Loucy (cell line): Measurements from ENCODE around the gene KL.

Experiments used
- H2AFZ ChIP-seq: fragments of 200-600 bp; sonication (generic); 2 replicates; pipeline ENCODE4 v1.6.0; 2016; ENCODE audit warnings: antibody characterized with exemption, mild to moderate bottlenecking, low read length, moderate library complexity
- H3F3A ChIP-seq: fragments of 200-600 bp; 2 replicates; pipeline ENCODE4 v1.6.0; 2016; ENCODE audit warnings: antibody characterized with exemption, low read depth, mild to moderate bottlenecking
- H3K27me3 ChIP-seq: fragments of 200-600 bp; sonication (generic); 2 replicates; pipeline ENCODE4 v1.6.1; 2014; ENCODE audit warnings: low read length, mild to moderate bottlenecking; ENCODE audit not compliant: insufficient read depth, poor library complexity, severe bottlenecking
- H3K36me3 ChIP-seq: fragments of 200-600 bp; sonication (generic); 2 replicates; pipeline ENCODE4 v1.6.1; 2016; ENCODE audit warnings: low read length; ENCODE audit not compliant: insufficient read depth
- H3K4me1 ChIP-seq: fragments of 200-600 bp; sonication (generic); 2 replicates; pipeline ENCODE4 v1.5.1; 2014; ENCODE audit warnings: low read length, mild to moderate bottlenecking; ENCODE audit not compliant: insufficient read depth, poor library complexity, severe bottlenecking
- H3K4me2 ChIP-seq: fragments of 200-600 bp; sonication (generic); 2 replicates; pipeline ENCODE4 v1.6.0; 2014; ENCODE audit warnings: antibody characterized with exemption, low read length, low read depth, mild to moderate bottlenecking; ENCODE audit not compliant: poor library complexity, severe bottlenecking
- H3K4me3 ChIP-seq: fragments of 200-600 bp; sonication (generic); 2 replicates; pipeline ENCODE4 v1.5.1; 2014; ENCODE audit warnings: low read length, mild to moderate bottlenecking, mixed read lengths; ENCODE audit not compliant: poor library complexity, severe bottlenecking
- H3K79me2 ChIP-seq: fragments of 200-600 bp; sonication (generic); 2 replicates; pipeline ENCODE4 v1.6.1; 2014; ENCODE audit warnings: low read length; ENCODE audit not compliant: insufficient read depth
- H3K9ac ChIP-seq: fragments of 200-600 bp; sonication (generic); 2 replicates; pipeline ENCODE4 v1.6.0; 2014; ENCODE audit warnings: mild to moderate bottlenecking, low read depth, low read length, moderate library complexity; ENCODE audit not compliant: poor library complexity, severe bottlenecking
- H3K9me2 ChIP-seq: fragments of 200-600 bp; sonication (generic); replicated peaks from 2 replicates; pipeline ENCODE4 v1.6.1; 2016; ENCODE audit warnings: low read depth, low read length, mixed read lengths
- H3K9me3 ChIP-seq: fragments of 200-600 bp; sonication (generic); 2 replicates; pipeline ENCODE4 v1.6.1; 2014; ENCODE audit warnings: mild to moderate bottlenecking, antibody characterized with exemption, low read length, low read depth; ENCODE audit not compliant: insufficient read depth
- H4K20me1 ChIP-seq: fragments of 200-600 bp; sonication (generic); 2 replicates; pipeline ENCODE4 v1.6.0; 2014; ENCODE audit warnings: antibody characterized with exemption, low read length, mild to moderate bottlenecking; ENCODE audit not compliant: insufficient read depth, poor library complexity, severe bottlenecking
- EZH2phosphoT487 ChIP-seq: fragments of 200-600 bp; IDR thresholded peaks from 2 replicates; pipeline ENCODE4 v1.6.1; 2018; ENCODE audit warnings: antibody characterized with exemption, mild to moderate bottlenecking, moderate library complexity, borderline replicate concordance
- TF ChIP-seq, protein P1 (sequence below): fragments of 200-600 bp; sonication (generic); conservative IDR thresholded peaks from 2 replicates; pipeline ENCODE4 v1.5.1; 2014; ENCODE audit warnings: mild to moderate bottlenecking, antibody characterized with exemption, low read length

KL gene

DNA sequence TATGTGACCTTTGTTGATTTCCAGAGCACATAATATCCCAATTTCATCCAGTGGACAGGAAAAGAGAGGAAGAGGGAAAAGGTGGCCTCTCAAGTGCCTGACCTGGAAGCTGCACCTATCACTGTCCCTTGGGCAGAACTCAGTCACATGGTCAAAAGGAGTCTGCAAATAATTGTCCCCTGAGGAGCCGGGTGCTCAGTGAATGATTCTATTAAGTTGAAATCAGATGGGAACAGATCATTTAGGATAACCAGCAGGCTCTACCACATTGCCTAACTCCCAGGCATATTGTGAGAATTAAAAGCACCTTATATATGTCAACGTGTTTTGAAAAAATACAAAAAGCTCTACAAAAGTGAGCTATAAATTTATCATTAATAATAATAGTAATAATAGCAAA is 6.8 kb downstream of the KL start:
- no peaks in the 10 kb centered on the region for H3K79me2 ChIP-seq
- H3F3A ChIP-seq, result no peaks in the 10 kb centered on the region
- no peaks in the 10 kb centered on the region for H3K9me3 ChIP-seq
- H3K9me2 ChIP-seq, result no peaks in the 10 kb centered on the region
- peaks cover 4% of the 10 kb centered on the region for H3K27me3 ChIP-seq
- H3K36me3 ChIP-seq, result no peaks in the 10 kb centered on the region
- no peaks in the 10 kb centered on the region for H3K4me1 ChIP-seq
- H3K4me2 ChIP-seq, result no peak overlapping the region
- no peak overlapping the region for H3K9ac ChIP-seq
- H4K20me1 ChIP-seq, result no peaks in the 10 kb centered on the region
- no peak overlapping the region for H3K4me3 ChIP-seq
- TF ChIP-seq, protein P1, sequence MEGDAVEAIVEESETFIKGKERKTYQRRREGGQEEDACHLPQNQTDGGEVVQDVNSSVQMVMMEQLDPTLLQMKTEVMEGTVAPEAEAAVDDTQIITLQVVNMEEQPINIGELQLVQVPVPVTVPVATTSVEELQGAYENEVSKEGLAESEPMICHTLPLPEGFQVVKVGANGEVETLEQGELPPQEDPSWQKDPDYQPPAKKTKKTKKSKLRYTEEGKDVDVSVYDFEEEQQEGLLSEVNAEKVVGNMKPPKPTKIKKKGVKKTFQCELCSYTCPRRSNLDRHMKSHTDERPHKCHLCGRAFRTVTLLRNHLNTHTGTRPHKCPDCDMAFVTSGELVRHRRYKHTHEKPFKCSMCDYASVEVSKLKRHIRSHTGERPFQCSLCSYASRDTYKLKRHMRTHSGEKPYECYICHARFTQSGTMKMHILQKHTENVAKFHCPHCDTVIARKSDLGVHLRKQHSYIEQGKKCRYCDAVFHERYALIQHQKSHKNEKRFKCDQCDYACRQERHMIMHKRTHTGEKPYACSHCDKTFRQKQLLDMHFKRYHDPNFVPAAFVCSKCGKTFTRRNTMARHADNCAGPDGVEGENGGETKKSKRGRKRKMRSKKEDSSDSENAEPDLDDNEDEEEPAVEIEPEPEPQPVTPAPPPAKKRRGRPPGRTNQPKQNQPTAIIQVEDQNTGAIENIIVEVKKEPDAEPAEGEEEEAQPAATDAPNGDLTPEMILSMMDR, result no peak
- no peak for TF ChIP-seq EZH2phosphoT487
- H2AFZ ChIP-seq, result no peak overlapping the region

DNA sequence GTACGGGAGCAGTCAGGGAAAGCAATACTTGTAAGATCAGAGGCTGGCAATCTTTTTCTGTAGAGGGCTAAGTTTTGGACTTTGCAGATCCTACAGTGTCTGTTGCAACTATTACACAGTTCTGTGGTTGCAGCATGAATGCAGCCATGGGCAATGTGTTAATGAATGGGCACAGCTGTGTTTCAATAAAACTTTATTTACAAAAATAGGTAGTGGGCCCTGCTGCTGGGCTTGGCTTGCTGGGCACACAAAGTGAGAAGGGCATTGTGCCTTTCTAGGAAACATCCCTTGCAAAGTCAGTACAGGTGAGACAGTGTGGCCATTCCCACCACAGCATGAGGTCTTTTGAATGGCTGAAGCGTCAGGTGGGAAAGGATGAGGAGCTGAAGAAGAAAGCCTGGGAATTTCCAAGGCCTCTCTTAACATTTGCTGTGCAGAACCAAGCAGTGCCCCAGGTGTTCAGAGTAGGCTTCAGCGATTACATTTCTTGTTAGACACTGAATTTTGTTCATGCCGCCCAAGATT is 9.1 kb downstream of the KL start:
- Histone ChIP-seq H3K9me2 (no peaks in the 10 kb centered on the region), H3K4me3 (no peak overlapping the region), H3K36me3 (no peaks in the 10 kb centered on the region), H3K9me3 (no peaks in the 10 kb centered on the region), H2AFZ (no peak overlapping the region), H3K4me1 (no peaks in the 10 kb centered on the region), H3K9ac (no peak overlapping the region), H3K27me3 (peaks cover 4% of the 10 kb centered on the region), H3K79me2 (no peaks in the 10 kb centered on the region), H3K4me2 (no peak overlapping the region), H3F3A (no peaks in the 10 kb centered on the region), H4K20me1 (no peaks in the 10 kb centered on the region)
- TF ChIP-seq EZH2phosphoT487, result no peak
- TF ChIP-seq, protein P1, result no peak

DNA sequence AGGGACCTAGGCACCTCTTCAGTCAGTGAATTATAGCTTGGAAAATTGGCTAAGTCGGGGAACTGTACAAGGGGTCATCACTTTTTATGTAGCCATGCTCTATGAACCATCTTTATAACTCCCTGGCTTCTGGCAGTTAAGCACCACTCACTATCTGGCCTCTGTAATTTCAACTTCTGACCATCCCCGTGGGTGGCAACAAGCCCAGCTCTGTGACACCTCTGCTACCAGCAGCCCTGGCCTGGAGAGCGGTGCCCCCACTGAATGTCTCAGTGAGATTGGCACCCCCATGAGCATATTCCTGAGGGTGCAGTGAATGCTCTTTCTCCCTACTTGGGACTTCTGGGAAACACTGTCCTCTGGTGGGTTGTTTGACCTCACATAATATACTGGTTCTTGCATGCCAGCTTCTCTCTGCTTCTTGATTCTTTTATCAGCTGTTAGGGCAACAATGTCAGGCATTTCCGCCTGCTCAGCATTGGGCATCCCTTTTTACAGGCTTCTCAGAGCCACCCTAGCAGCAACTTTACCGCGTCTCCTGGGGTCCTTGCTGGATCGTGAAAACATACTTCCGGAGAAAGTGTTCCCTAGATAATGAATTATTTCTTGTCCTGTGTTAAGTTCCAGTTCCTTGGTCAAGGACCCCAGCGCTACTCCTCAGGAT is 10.4 kb downstream of the KL start:
- Histone ChIP-seq H3K4me2 (no peak overlapping the region), H4K20me1 (no peaks in the 10 kb centered on the region), H3K4me1 (no peaks in the 10 kb centered on the region), H2AFZ (no peak overlapping the region), H3K27me3 (peaks cover 4% of the 10 kb centered on the region), H3K36me3 (no peaks in the 10 kb centered on the region), H3K9me3 (no peaks in the 10 kb centered on the region), H3K9ac (no peak overlapping the region), H3F3A (no peaks in the 10 kb centered on the region), H3K79me2 (no peaks in the 10 kb centered on the region), H3K9me2 (no peaks in the 10 kb centered on the region), H3K4me3 (no peak overlapping the region)
- TF ChIP-seq EZH2phosphoT487, result no peak
- TF ChIP-seq, protein P1, result no peak
